ENCODE results near the gene MAP1LC3C. TPM values are rescaled to one million over a fixed set of nuclear protein-coding genes. Genes with fewer than 3 reads are reported as not detected.
"Not testable (repeated sequence)": the region's sequence is repeated elsewhere in the genome, so short reads cannot be mapped to it uniquely, and the experiment has no call there.

The MAP1LC3C gene
- polyA plus RNA-seq, 4 donors, result 0.31 to 3.1 TPM; not detected in 2

GRCh38 chr1:242002072-242002471 is 3.2 kb upstream of the MAP1LC3C start:
- no peaks in the 10 kb centered on the region for H3K36me3 ChIP-seq (ENCODE audit: control insufficient read depth in 3 of 3, insufficient read depth in 2 of 3, low read depth in 1 of 3, low read length in 3 of 3)
- H3K27ac ChIP-seq (ENCODE audit: low read depth in 1 of 3, low read length in 2 of 3), result no peak overlapping the region
- DNase-seq (no peak), FAIRE-seq (no peak)
- no peak overlapping the region for H3K4me3 ChIP-seq (ENCODE audit: low read depth in 1 of 3, low read length in 3 of 3)
- no peaks in the 10 kb centered on the region for H3K27me3 ChIP-seq (ENCODE audit: control insufficient read depth in 3 of 3, insufficient read depth in 3 of 3, low read length in 3 of 3)
- H3K9me3 ChIP-seq (ENCODE audit: control insufficient read depth in 2 of 2, insufficient read depth in 1 of 2, low read depth in 1 of 2, low read length in 1 of 2), result no peaks in the 10 kb centered on the region
- peaks cover 0 to 7% (median 2%) of the 10 kb centered on the region in 3 donors for H3K4me1 ChIP-seq (ENCODE audit: control insufficient read depth in 3 of 3, insufficient read depth in 2 of 3, low read depth in 1 of 3, low read length in 2 of 3)
- WGBS, 3 donors, result 73 to 80% (median 78%) methylated on average over 5 of the region's 5 CpGs

GRCh38 chr1:242000434-242000833 is 1.5 kb upstream of the MAP1LC3C start:
- H3K4me3 ChIP-seq (ENCODE audit: low read depth in 1 of 3, low read length in 3 of 3), result no peak overlapping the region
- H3K27me3 ChIP-seq (ENCODE audit: control insufficient read depth in 3 of 3, insufficient read depth in 3 of 3, low read length in 3 of 3), result no peaks in the 10 kb centered on the region
- no peaks in the 10 kb centered on the region for H3K9me3 ChIP-seq (ENCODE audit: control insufficient read depth in 2 of 2, insufficient read depth in 1 of 2, low read depth in 1 of 2, low read length in 1 of 2)
- FAIRE-seq, result no peak
- no peak overlapping the region for H3K27ac ChIP-seq (ENCODE audit: low read depth in 1 of 3, low read length in 2 of 3)
- 89 to 96% (median 91%) methylated on average over 7 of the region's 7 CpGs for WGBS, 3 donors
- no peak for DNase-seq
- no peaks in the 10 kb centered on the region for H3K36me3 ChIP-seq (ENCODE audit: control insufficient read depth in 3 of 3, insufficient read depth in 2 of 3, low read depth in 1 of 3, low read length in 3 of 3)
- H3K4me1 ChIP-seq (ENCODE audit: control insufficient read depth in 3 of 3, insufficient read depth in 2 of 3, low read depth in 1 of 3, low read length in 2 of 3), result peaks cover 0 to 7% (median 2%) of the 10 kb centered on the region in 3 donors

- DNase-seq, result peak; percentile 77 to 86
- Histone ChIP-seq H3K4me3 (ENCODE audit: low read depth in 1 of 3, low read length in 3 of 3) (peak overlapping the region in 1 of 3 donors; percentile 30), H3K27ac (ENCODE audit: low read depth in 1 of 3, low read length in 2 of 3) (peak overlapping the region in 1 of 3 donors; percentile 28), H3K36me3 (ENCODE audit: control insufficient read depth in 3 of 3, insufficient read depth in 2 of 3, low read depth in 1 of 3, low read length in 3 of 3) (no peaks in the 10 kb centered on the region), H3K4me1 (ENCODE audit: control insufficient read depth in 3 of 3, insufficient read depth in 2 of 3, low read depth in 1 of 3, low read length in 2 of 3) (peaks cover 0 to 7% (median 2%) of the 10 kb centered on the region in 3 donors), H3K27me3 (ENCODE audit: control insufficient read depth in 3 of 3, insufficient read depth in 3 of 3, low read length in 3 of 3) (no peaks in the 10 kb centered on the region), H3K9me3 (ENCODE audit: control insufficient read depth in 2 of 2, insufficient read depth in 1 of 2, low read depth in 1 of 2, low read length in 1 of 2) (no peaks in the 10 kb centered on the region)
- WGBS, 3 donors, result 7 to 13% (median 12%) methylated on average over 20 of the region's 20 CpGs
- no peak for FAIRE-seq
These were observed 431 bp downstream of the MAP1LC3C start for GRCh38 chr1:241998412-241998921.

GRCh38 chr1:241997401-241997998 is 1.4 kb downstream of the MAP1LC3C start:
- Histone ChIP-seq H3K9me3 (ENCODE audit: control insufficient read depth in 2 of 2, insufficient read depth in 1 of 2, low read depth in 1 of 2, low read length in 1 of 2) (no peaks in the 10 kb centered on the region), H3K27ac (ENCODE audit: low read depth in 1 of 3, low read length in 2 of 3) (no peak overlapping the region), H3K27me3 (ENCODE audit: control insufficient read depth in 3 of 3, insufficient read depth in 3 of 3, low read length in 3 of 3) (no peaks in the 10 kb centered on the region), H3K4me3 (ENCODE audit: low read depth in 1 of 3, low read length in 3 of 3) (no peak overlapping the region), H3K4me1 (ENCODE audit: control insufficient read depth in 3 of 3, insufficient read depth in 2 of 3, low read depth in 1 of 3, low read length in 2 of 3) (peaks cover 0 to 7% (median 2%) of the 10 kb centered on the region in 3 donors), H3K36me3 (ENCODE audit: control insufficient read depth in 3 of 3, insufficient read depth in 2 of 3, low read depth in 1 of 3, low read length in 3 of 3) (no peaks in the 10 kb centered on the region)
- WGBS, 3 donors, result 85 to 90% (median 86%) methylated on average over 12 of the region's 12 CpGs
- no peak for FAIRE-seq
- no peak for DNase-seq

- Histone ChIP-seq H3K27ac (ENCODE audit: low read depth in 1 of 3, low read length in 2 of 3) (no peak overlapping the region), H3K4me3 (ENCODE audit: low read depth in 1 of 3, low read length in 3 of 3) (no peak overlapping the region), H3K4me1 (ENCODE audit: control insufficient read depth in 3 of 3, insufficient read depth in 2 of 3, low read depth in 1 of 3, low read length in 2 of 3) (peaks cover 0 to 5% (median 2%) of the 10 kb centered on the region in 3 donors), H3K36me3 (ENCODE audit: control insufficient read depth in 3 of 3, insufficient read depth in 2 of 3, low read depth in 1 of 3, low read length in 3 of 3) (no peaks in the 10 kb centered on the region), H3K9me3 (ENCODE audit: control insufficient read depth in 2 of 2, insufficient read depth in 1 of 2, low read depth in 1 of 2, low read length in 1 of 2) (no peaks in the 10 kb centered on the region), H3K27me3 (ENCODE audit: control insufficient read depth in 3 of 3, insufficient read depth in 3 of 3, low read length in 3 of 3) (no peaks in the 10 kb centered on the region)
- FAIRE-seq, result no peak
- no peak for DNase-seq
- 81 to 90% (median 89%) methylated on average over 8 to 9 of the region's 9 CpGs for WGBS, 3 donors
These were observed 4.7 kb downstream of the MAP1LC3C start for GRCh38 chr1:241994171-241994570.

GRCh38 chr1:241992734-241993133 is 6.2 kb downstream of the MAP1LC3C start:
- no peaks in the 10 kb centered on the region for H3K9me3 ChIP-seq (ENCODE audit: control insufficient read depth in 2 of 2, insufficient read depth in 1 of 2, low read depth in 1 of 2, low read length in 1 of 2)
- no peaks in the 10 kb centered on the region for H3K27me3 ChIP-seq (ENCODE audit: control insufficient read depth in 3 of 3, insufficient read depth in 3 of 3, low read length in 3 of 3)
- FAIRE-seq (no peak), DNase-seq (no peak)
- no peak overlapping the region for H3K4me3 ChIP-seq (ENCODE audit: low read depth in 1 of 3, low read length in 3 of 3)
- H3K4me1 ChIP-seq (ENCODE audit: control insufficient read depth in 3 of 3, insufficient read depth in 2 of 3, low read depth in 1 of 3, low read length in 2 of 3), result no peaks in the 10 kb centered on the region
- no peak overlapping the region for H3K27ac ChIP-seq (ENCODE audit: low read depth in 1 of 3, low read length in 2 of 3)
- 82 to 88% (median 85%) methylated on average over 5 of the region's 5 CpGs for WGBS, 3 donors
- no peaks in the 10 kb centered on the region for H3K36me3 ChIP-seq (ENCODE audit: control insufficient read depth in 3 of 3, insufficient read depth in 2 of 3, low read depth in 1 of 3, low read length in 3 of 3)

- Histone ChIP-seq H3K9me3 (ENCODE audit: control insufficient read depth in 2 of 2, insufficient read depth in 1 of 2, low read depth in 1 of 2, low read length in 1 of 2) (no peaks in the 10 kb centered on the region), H3K4me3 (ENCODE audit: low read depth in 1 of 3, low read length in 3 of 3) (no peak overlapping the region), H3K27ac (ENCODE audit: low read depth in 1 of 3, low read length in 2 of 3) (no peak overlapping the region), H3K27me3 (ENCODE audit: control insufficient read depth in 3 of 3, insufficient read depth in 3 of 3, low read length in 3 of 3) (no peaks in the 10 kb centered on the region), H3K4me1 (ENCODE audit: control insufficient read depth in 3 of 3, insufficient read depth in 2 of 3, low read depth in 1 of 3, low read length in 2 of 3) (no peaks in the 10 kb centered on the region), H3K36me3 (ENCODE audit: control insufficient read depth in 3 of 3, insufficient read depth in 2 of 3, low read depth in 1 of 3, low read length in 3 of 3) (no peaks in the 10 kb centered on the region)
- WGBS, 3 donors, result 59 to 75% (median 73%) methylated on average over 10 of the region's 10 CpGs
- FAIRE-seq (no peak), DNase-seq (peak; percentile 12 to 28)
These were observed 8.9 kb downstream of the MAP1LC3C start for GRCh38 chr1:241990040-241990439.

- not testable (repeated sequence) for H3K4me1 ChIP-seq (ENCODE audit: control insufficient read depth in 3 of 3, insufficient read depth in 2 of 3, low read depth in 1 of 3, low read length in 2 of 3); FAIRE-seq
- WGBS, 3 donors, result 75 to 85% (median 79%) methylated on average over 10 of the region's 10 CpGs
These were observed 10.4 kb downstream of the MAP1LC3C start for GRCh38 chr1:241988389-241988930.

More at GRCh38 chr1:241988389-241988930, 10.4 kb downstream of the MAP1LC3C start:
- not testable (repeated sequence) for H3K36me3 ChIP-seq (ENCODE audit: control insufficient read depth in 3 of 3, insufficient read depth in 2 of 3, low read depth in 1 of 3, low read length in 3 of 3); H3K4me3 ChIP-seq (ENCODE audit: low read depth in 1 of 3, low read length in 3 of 3); H3K27me3 ChIP-seq (ENCODE audit: control insufficient read depth in 3 of 3, insufficient read depth in 3 of 3, low read length in 3 of 3); H3K9me3 ChIP-seq (ENCODE audit: control insufficient read depth in 2 of 2, insufficient read depth in 1 of 2, low read depth in 1 of 2, low read length in 1 of 2); H3K27ac ChIP-seq (ENCODE audit: low read depth in 1 of 3, low read length in 2 of 3); DNase-seq

Measured in small intestine (tissue), 7 donors.